Sigmoid colon (tissue), 7 donors: ENCODE measurements around the gene NEIL1. TPM values are rescaled to one million over a fixed set of nuclear protein-coding genes. Genes with fewer than 3 reads are reported as not detected.
"Not testable (repeated sequence)": the region's sequence is repeated elsewhere in the genome, so short reads cannot be mapped to it uniquely, and the experiment has no call there.

Experiments used
- DNase-seq: peaks from one replicate; pipeline ENCODE4 v3.0.0-alpha.2; 2019
- H3K27ac ChIP-seq, 4 donors: fragments of 200-600 bp; sonication (generic); one replicate each; pipeline ENCODE4 v1.5.1; 2016 to 2019; ENCODE audit warnings: mild to moderate bottlenecking in 1 of 4
- H3K27me3 ChIP-seq, 3 donors: fragments of 200-600 bp; sonication (generic); one replicate each; pipeline ENCODE4 v1.5.1; 2019; ENCODE audit warnings: mild to moderate bottlenecking in 1 of 3
- H3K36me3 ChIP-seq, 4 donors: fragments of 200-600 bp; sonication (generic); one replicate each; pipeline ENCODE4 v1.5.1; 2016 to 2019
- H3K4me1 ChIP-seq, 4 donors: fragments of 200-600 bp; sonication (generic); one replicate each; pipeline ENCODE4 v1.5.1; 2017 to 2019
- H3K4me3 ChIP-seq, 4 donors: fragments of 200-600 bp; sonication (generic); one replicate each; pipeline ENCODE4 v1.5.1; 2017 to 2019; ENCODE audit warnings: mild to moderate bottlenecking in 2 of 4, moderate library complexity in 1 of 4
- H3K9me3 ChIP-seq, 4 donors: fragments of 200-600 bp in 3 of 4; sonication (generic) in 3 of 4; one replicate each; pipeline versions ENCODE4 v1.5.1 to v1.6.1; 2013 to 2019
- EP300 ChIP-seq, 4 donors: sonication (generic); formaldehyde crosslinking; IDR thresholded peaks; one replicate each; pipeline ENCODE4 v1.6.1; 2017; ENCODE audit warnings: antibody characterized with exemption in 4 of 4
- POLR2A ChIP-seq, 2 donors: fragments of 450-650 bp; IDR thresholded peaks; one replicate each; pipeline ENCODE4 v1.6.1; 2016; ENCODE audit warnings: antibody characterized with exemption in 2 of 2, mild to moderate bottlenecking in 2 of 2, moderate library complexity in 2 of 2
- POLR2AphosphoS5 ChIP-seq, 4 donors: sonication (generic); formaldehyde crosslinking; IDR thresholded peaks; one replicate each; pipeline ENCODE4 v1.6.1; 2017; ENCODE audit warnings: antibody characterized with exemption in 4 of 4
- WGBS, 2 donors: extraction: QIAGEN DNeasy Blood & Tissue Kit; methylation state at CpG; one replicate each; pipeline ENCODE4 v1.1.7; 2013; 5-methylcytosine and 5-hydroxymethylcytosine counted together
- intact Hi-C: fragments of 100-400 bp; cut with DNase I; formaldehyde crosslinking; loops from one replicate; pipeline ENCODE4 v1.15.1; 2023
- polyA plus RNA-seq, 3 donors: library from polyadenylated mRNA; stranded (reverse); fragments of 200-250 nt; gene quantifications; one replicate each; pipeline ENCODE4 v1.2.3, GENCODE V29; 2013
- total RNA-seq, 4 donors: library from RNA; depleted of rRNA; stranded (reverse); fragments of >200 nt; gene quantifications; one replicate each; pipeline ENCODE4 v1.1.0, GENCODE V29; 2016
- TF ChIP-seq, protein P1 (sequence below), 4 experiments: fragments of 450-650 bp in 3 of 4; fragments of 200-600 bp in 1 of 4; IDR thresholded peaks; one replicate each; pipeline ENCODE4 v1.5.1; 2016 to 2019; ENCODE audit warnings: antibody characterized with exemption in 4 of 4, mild to moderate bottlenecking in 3 of 4, moderate library complexity in 2 of 4
- donor health status: healthy with polysubstance abuse.
- donor health status: Bipolar disorder and iron deficiency.
- donor health status: healthy.

The NEIL1 gene, protein sequence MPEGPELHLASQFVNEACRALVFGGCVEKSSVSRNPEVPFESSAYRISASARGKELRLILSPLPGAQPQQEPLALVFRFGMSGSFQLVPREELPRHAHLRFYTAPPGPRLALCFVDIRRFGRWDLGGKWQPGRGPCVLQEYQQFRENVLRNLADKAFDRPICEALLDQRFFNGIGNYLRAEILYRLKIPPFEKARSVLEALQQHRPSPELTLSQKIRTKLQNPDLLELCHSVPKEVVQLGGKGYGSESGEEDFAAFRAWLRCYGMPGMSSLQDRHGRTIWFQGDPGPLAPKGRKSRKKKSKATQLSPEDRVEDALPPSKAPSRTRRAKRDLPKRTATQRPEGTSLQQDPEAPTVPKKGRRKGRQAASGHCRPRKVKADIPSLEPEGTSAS
- 10 to 100 TPM; 17.5 to 51.5 (median 34.9) TPM for total RNA-seq
- 10 to 100 TPM in 1 of 3 donors, 1 to 10 TPM in 2; 5.4 to 31.1 (median 6.5) TPM for polyA plus RNA-seq

DNA sequence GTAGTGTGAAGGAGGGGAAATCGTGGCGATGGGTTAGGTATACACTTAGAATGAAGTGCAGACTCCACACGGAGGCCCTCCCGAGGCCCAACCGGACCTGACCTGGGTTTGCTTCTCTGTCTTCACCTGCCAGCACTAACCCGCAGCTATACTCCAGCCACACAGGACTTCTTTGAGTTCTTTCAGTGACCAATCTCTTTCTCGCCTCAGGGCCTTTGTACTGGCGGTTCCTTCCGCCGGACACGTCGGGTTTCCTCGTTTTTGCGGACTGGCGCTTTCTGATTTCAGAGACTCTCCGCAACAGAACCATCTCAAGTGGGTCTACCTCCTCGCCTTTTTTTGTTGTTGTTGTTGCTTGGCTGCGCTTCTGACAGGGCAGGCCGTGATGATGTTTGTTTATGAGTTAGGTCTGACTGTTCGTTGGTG, at the start of gene NEIL1:
Gene NEIL1 (plus strand): TSS at position 244 of the 426 bp plus-strand sequence. CDS start 1,867 bp downstream, outside the sequence.
- no peak for DNase-seq
- H3K4me3 ChIP-seq: peak within 1 kb of the TSS; percentile 63 to 87 (median 82)
- intact Hi-C loops: no loop called here
- H3K27me3 ChIP-seq: no peaks in the 10 kb centered on the region
- H3K27ac ChIP-seq: peak within 1 kb of the TSS; percentile 70 to 76 (median 74)
- peaks cover 0 to 24% (median 19%) of the 10 kb centered on the region in 4 donors for H3K4me1 ChIP-seq
- TF ChIP-seq POLR2AphosphoS5 (IDR thresholded peaks at IDR 0.05): no peak
- no peak for TF ChIP-seq EP300 (IDR thresholded peaks at IDR 0.05)
- TF ChIP-seq, protein P1, sequence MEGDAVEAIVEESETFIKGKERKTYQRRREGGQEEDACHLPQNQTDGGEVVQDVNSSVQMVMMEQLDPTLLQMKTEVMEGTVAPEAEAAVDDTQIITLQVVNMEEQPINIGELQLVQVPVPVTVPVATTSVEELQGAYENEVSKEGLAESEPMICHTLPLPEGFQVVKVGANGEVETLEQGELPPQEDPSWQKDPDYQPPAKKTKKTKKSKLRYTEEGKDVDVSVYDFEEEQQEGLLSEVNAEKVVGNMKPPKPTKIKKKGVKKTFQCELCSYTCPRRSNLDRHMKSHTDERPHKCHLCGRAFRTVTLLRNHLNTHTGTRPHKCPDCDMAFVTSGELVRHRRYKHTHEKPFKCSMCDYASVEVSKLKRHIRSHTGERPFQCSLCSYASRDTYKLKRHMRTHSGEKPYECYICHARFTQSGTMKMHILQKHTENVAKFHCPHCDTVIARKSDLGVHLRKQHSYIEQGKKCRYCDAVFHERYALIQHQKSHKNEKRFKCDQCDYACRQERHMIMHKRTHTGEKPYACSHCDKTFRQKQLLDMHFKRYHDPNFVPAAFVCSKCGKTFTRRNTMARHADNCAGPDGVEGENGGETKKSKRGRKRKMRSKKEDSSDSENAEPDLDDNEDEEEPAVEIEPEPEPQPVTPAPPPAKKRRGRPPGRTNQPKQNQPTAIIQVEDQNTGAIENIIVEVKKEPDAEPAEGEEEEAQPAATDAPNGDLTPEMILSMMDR (IDR thresholded peaks at IDR 0.05): no peak
- no peak for TF ChIP-seq POLR2A (IDR thresholded peaks at IDR 0.05)
- no peaks in the 10 kb centered on the region for H3K36me3 ChIP-seq
- 11 to 15% methylated on average over 20 of the region's 20 CpGs for WGBS, 2 donors
- no peaks in the 10 kb centered on the region for H3K9me3 ChIP-seq

DNA sequence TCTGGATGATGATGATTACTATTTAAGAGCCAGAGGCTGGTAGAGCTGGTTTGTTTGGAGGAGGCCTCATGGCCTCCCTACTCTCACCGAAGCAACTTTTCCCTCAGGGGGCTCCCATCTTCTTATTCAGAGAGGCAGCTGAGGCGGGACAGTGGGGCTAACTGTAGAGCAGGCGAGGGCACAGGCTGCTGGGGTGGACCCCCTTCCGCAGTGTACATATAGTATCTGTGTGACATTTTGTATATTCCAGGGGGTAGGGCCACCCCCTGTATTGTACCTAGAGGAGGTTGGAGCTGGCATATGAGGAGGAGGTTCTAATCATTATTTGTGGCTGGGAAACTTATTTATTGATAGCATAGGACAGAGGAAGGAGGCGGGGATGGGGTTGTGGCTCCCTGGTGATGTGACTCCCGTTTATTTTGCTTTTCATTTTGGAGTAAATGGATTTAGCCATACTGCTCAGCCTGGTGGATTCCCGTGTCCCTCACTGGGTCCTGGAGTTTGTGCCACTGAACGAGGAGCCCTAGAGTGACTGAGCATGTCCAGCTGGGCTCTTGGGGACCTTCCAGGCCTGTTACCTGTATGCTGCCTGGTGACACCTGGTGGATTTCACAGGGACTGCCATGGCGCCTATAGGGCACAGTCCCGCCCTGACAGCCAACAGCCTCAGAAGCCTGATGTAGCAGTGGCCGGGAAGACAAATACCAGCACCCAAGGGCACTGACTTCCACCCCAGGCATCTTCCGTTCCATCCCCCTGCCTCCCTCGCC, 48.1 kb upstream of the NEIL1 start:
- H3K27ac ChIP-seq, intact Hi-C loops, H3K9me3 ChIP-seq, H3K4me3 ChIP-seq, H3K27me3 ChIP-seq, H3K36me3 ChIP-seq, H3K4me1 ChIP-seq: not testable (repeated sequence)
- WGBS, 2 donors: 65 to 70% methylated on average over 5 to 6 of the region's 13 CpGs
- DNase-seq: peak; percentile 25

DNA sequence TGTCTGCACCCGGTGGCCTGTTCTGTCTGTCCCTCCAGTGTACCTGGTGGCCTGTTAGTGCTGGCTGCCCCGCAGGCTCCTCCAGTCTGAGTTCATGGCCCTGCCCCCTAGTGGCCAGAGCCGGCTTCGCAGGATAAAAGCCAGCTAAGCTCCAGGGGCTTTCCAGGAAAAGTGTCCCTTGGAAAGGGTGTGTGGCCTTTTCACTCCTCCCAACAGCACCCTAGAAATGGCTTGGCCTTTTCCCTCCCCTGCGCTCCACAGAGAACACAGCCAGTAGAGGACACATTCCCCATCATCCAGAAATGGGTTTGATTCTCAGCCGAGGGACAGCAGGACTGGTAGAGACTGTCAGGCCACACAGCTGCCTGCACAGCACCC, 47.5 kb upstream of the NEIL1 start:
- H3K4me3 ChIP-seq, H3K27me3 ChIP-seq, H3K9me3 ChIP-seq, H3K4me1 ChIP-seq, H3K36me3 ChIP-seq, H3K27ac ChIP-seq, intact Hi-C loops: not testable (repeated sequence)
- WGBS, 2 donors: 16 to 20% methylated on average over 6 of the region's 6 CpGs
- peak; percentile 71 for DNase-seq
- TF ChIP-seq, protein P1 (IDR thresholded peaks at IDR 0.05): peak in 2 of 4 experiments; percentile 26 to 53

DNA sequence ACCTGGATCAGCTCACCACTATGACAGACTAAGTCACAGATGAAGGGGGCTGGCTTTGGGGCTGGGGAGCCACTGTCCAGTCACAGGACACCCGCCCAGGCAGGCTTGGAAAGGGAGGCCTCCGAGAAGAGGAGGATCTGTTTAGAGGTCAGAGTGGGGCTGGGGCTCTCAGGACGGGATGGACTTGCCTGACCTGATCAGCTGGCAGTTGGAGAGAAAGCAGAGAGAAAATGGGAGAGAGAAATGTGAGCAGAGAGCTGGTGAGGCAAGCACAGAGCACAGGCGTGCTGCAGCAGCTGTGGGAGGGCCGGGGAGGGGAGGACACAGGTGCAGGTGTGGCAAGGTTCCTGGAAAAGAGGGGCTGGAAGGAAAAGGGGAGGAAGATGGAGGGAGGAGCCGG, 46.8 kb upstream of the NEIL1 start:
- DNase-seq: peak; percentile 39
- H3K9me3 ChIP-seq, H3K27ac ChIP-seq, H3K36me3 ChIP-seq, intact Hi-C loops, H3K4me3 ChIP-seq, H3K27me3 ChIP-seq, H3K4me1 ChIP-seq: not testable (repeated sequence)
- WGBS, 2 donors: 69 to 80% methylated on average over 6 of the region's 6 CpGs

DNA sequence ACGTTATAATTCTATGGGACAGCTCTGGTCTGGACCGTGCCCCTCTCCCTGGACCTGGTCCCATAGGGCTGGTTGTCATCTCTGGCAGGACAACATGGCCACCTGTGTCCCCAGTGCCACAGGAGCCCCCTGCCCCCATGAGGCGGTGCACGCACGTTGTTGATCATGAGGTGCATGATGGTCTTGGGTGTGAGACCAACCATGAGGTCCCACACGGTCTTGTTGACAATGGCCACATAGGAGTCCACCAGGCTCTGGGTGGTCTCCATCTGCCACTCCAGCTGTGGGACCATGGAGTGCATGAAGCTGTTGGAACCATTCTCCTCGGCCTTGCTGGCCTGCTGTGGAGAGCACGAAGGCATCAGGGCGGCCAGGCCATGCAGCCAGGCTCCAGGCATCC, 44.5 kb upstream of the NEIL1 start:
- Histone ChIP-seq H3K4me3 (no peak overlapping the region), H3K36me3 (no peaks in the 10 kb centered on the region), H3K27ac (no peak overlapping the region), H3K27me3 (peaks cover 0 to 15% (median 4%) of the 10 kb centered on the region in 3 donors), H3K4me1 (no peaks in the 10 kb centered on the region), H3K9me3 (no peaks in the 10 kb centered on the region)
- no peak for TF ChIP-seq POLR2A (IDR thresholded peaks at IDR 0.05)
- TF ChIP-seq EP300 (IDR thresholded peaks at IDR 0.05): no peak
- TF ChIP-seq, protein P1 (IDR thresholded peaks at IDR 0.05): no peak
- TF ChIP-seq POLR2AphosphoS5 (IDR thresholded peaks at IDR 0.05): no peak
- DNase-seq: peak; percentile 41
- intact Hi-C loops: no loop called here
- 90 to 91% methylated on average over 9 of the region's 9 CpGs for WGBS, 2 donors

DNA sequence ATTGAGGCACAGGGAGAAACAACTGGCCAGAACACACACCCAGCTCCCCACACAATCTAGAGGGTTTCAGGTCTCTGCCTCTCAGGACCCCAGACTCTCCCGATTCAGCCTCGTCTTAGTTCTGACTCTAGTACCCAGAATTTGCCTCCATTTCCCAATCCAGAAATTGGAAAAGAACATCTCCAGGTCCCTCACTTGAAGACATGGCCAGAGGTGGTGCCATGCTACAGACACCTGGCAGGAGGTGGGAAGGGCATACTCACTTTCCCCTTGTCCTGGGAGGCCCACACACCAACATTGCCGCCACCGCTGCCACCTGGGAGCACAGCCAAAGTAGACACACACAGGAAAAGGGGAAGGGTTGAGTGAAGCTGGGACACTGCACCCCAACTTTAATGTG, 44.1 kb upstream of the NEIL1 start:
- peaks cover 0 to 19% (median 7%) of the 10 kb centered on the region in 3 donors for H3K27me3 ChIP-seq
- H3K27ac ChIP-seq, H3K4me3 ChIP-seq, H3K9me3 ChIP-seq, intact Hi-C loops, H3K4me1 ChIP-seq, H3K36me3 ChIP-seq: not testable (repeated sequence)
- WGBS, 2 donors: 94 to 97% methylated on average over 4 of the region's 4 CpGs
- peak; percentile 20 for DNase-seq
